Activated naive CD8-positive, alpha-beta T cell (primary cell): Measurements from ENCODE around the gene GOSR2.
"Not testable (repeated sequence)": the region's sequence is repeated elsewhere in the genome, so short reads cannot be mapped to it uniquely, and the experiment has no call there.

ENCODE experiments used
- H3K27ac Mint-ChIP-seq: one replicate; pipeline ENCODE4 v1.8.0; 2021; ENCODE audit warnings: mixed read lengths
- H3K27me3 Mint-ChIP-seq: one replicate; pipeline ENCODE4 v1.8.0; 2021; ENCODE audit warnings: mixed read lengths
- H3K36me3 Mint-ChIP-seq: one replicate; pipeline ENCODE4 v1.8.0; 2021; ENCODE audit warnings: mixed read lengths
- H3K4me1 Mint-ChIP-seq: one replicate; pipeline ENCODE4 v1.8.0; 2021; ENCODE audit warnings: low read depth, mixed read lengths
- H3K4me3 Mint-ChIP-seq: one replicate; pipeline ENCODE4 v1.8.0; 2021; ENCODE audit warnings: mild to moderate bottlenecking, mixed read lengths
- H3K9me3 Mint-ChIP-seq: one replicate; pipeline ENCODE4 v1.8.0; 2021; ENCODE audit warnings: low read depth, mixed read lengths

The GOSR2 gene

GRCh38 chr17:46908068-46908737 is 14.8 kb upstream of the GOSR2 start:
- Mint-ChIP-seq H3K27ac (no peak overlapping the region), H3K27me3 (peaks cover 7% of the 10 kb centered on the region), H3K4me1 (peaks cover 2% of the 10 kb centered on the region), H3K9me3 (no peaks in the 10 kb centered on the region), H3K4me3 (no peak overlapping the region), H3K36me3 (no peaks in the 10 kb centered on the region)

- H3K4me1 Mint-ChIP-seq = peaks cover 2% of the 10 kb centered on the region
- no peak overlapping the region for H3K4me3 Mint-ChIP-seq
- peaks cover 7% of the 10 kb centered on the region for H3K27me3 Mint-ChIP-seq
- no peaks in the 10 kb centered on the region for H3K9me3 Mint-ChIP-seq
- no peak overlapping the region for H3K27ac Mint-ChIP-seq
- no peaks in the 10 kb centered on the region for H3K36me3 Mint-ChIP-seq
Measured at GRCh38 chr17:46910179-46910927, 12.6 kb upstream of the GOSR2 start.

- no peaks in the 10 kb centered on the region for H3K9me3 Mint-ChIP-seq
- no peak overlapping the region for H3K4me3 Mint-ChIP-seq
- H3K36me3 Mint-ChIP-seq = peaks cover 2% of the 10 kb centered on the region
- peaks cover 5% of the 10 kb centered on the region for H3K27me3 Mint-ChIP-seq
- H3K4me1 Mint-ChIP-seq = no peaks in the 10 kb centered on the region
- H3K27ac Mint-ChIP-seq = no peak overlapping the region
Measured at GRCh38 chr17:46911311-46911710, 11.6 kb upstream of the GOSR2 start.

GRCh38 chr17:46915596-46915995 is 7.4 kb upstream of the GOSR2 start:
- Mint-ChIP-seq H3K27ac (no peak overlapping the region), H3K36me3 (peaks cover 10% of the 10 kb centered on the region), H3K9me3 (no peaks in the 10 kb centered on the region), H3K27me3 (no peaks in the 10 kb centered on the region), H3K4me3 (no peak overlapping the region), H3K4me1 (no peaks in the 10 kb centered on the region)

- Mint-ChIP-seq H3K36me3 (peaks cover 10% of the 10 kb centered on the region), H3K9me3 (no peaks in the 10 kb centered on the region), H3K4me3 (no peak overlapping the region), H3K27me3 (no peaks in the 10 kb centered on the region), H3K4me1 (no peaks in the 10 kb centered on the region), H3K27ac (no peak overlapping the region)
Measured at GRCh38 chr17:46916211-46916610, 6.7 kb upstream of the GOSR2 start.

GRCh38 chr17:46916623-46917022 is 6.3 kb upstream of the GOSR2 start:
- H3K4me3 Mint-ChIP-seq = no peak overlapping the region
- H3K27ac Mint-ChIP-seq = no peak overlapping the region
- H3K36me3 Mint-ChIP-seq = peaks cover 10% of the 10 kb centered on the region
- no peaks in the 10 kb centered on the region for H3K4me1 Mint-ChIP-seq
- no peaks in the 10 kb centered on the region for H3K27me3 Mint-ChIP-seq
- H3K9me3 Mint-ChIP-seq = no peaks in the 10 kb centered on the region

GRCh38 chr17:46917041-46917440 is 5.9 kb upstream of the GOSR2 start:
- H3K9me3 Mint-ChIP-seq = no peaks in the 10 kb centered on the region
- H3K36me3 Mint-ChIP-seq = peaks cover 10% of the 10 kb centered on the region
- no peaks in the 10 kb centered on the region for H3K27me3 Mint-ChIP-seq
- no peak overlapping the region for H3K27ac Mint-ChIP-seq
- H3K4me3 Mint-ChIP-seq = no peak overlapping the region
- H3K4me1 Mint-ChIP-seq = peaks cover 2% of the 10 kb centered on the region

- peaks cover 6% of the 10 kb centered on the region for H3K4me1 Mint-ChIP-seq
- no peak overlapping the region for H3K27ac Mint-ChIP-seq
- H3K9me3 Mint-ChIP-seq = no peaks in the 10 kb centered on the region
- H3K4me3 Mint-ChIP-seq = no peak overlapping the region
- H3K36me3 Mint-ChIP-seq = peaks cover 10% of the 10 kb centered on the region
- H3K27me3 Mint-ChIP-seq = no peaks in the 10 kb centered on the region
Measured at GRCh38 chr17:46917516-46917915, 5.4 kb upstream of the GOSR2 start.

- Mint-ChIP-seq H3K4me3 (peak overlapping the region; percentile 97), H3K4me1 (peaks cover 42% of the 10 kb centered on the region), H3K27ac (peak overlapping the region; percentile 64)
- H3K36me3 Mint-ChIP-seq, H3K9me3 Mint-ChIP-seq, H3K27me3 Mint-ChIP-seq: not testable (repeated sequence)
Measured at GRCh38 chr17:46921962-46922361, 998 bp upstream of the GOSR2 start.

- H3K9me3 Mint-ChIP-seq = no peaks in the 10 kb centered on the region
- peak overlapping the region; percentile 97 for H3K4me3 Mint-ChIP-seq
- H3K27ac Mint-ChIP-seq = peak overlapping the region; percentile 100
- H3K27me3 Mint-ChIP-seq = no peaks in the 10 kb centered on the region
- peaks cover 2% of the 10 kb centered on the region for H3K36me3 Mint-ChIP-seq
- H3K4me1 Mint-ChIP-seq = peaks cover 46% of the 10 kb centered on the region
Measured at GRCh38 chr17:46922487-46922803, 515 bp upstream of the GOSR2 start.

GRCh38 chr17:46925185-46925868 is 2.4 kb downstream of the GOSR2 start:
- Mint-ChIP-seq H3K4me3 (peak overlapping the region; percentile 97), H3K36me3 (no peaks in the 10 kb centered on the region), H3K4me1 (peaks cover 61% of the 10 kb centered on the region), H3K9me3 (no peaks in the 10 kb centered on the region), H3K27me3 (no peaks in the 10 kb centered on the region), H3K27ac (peak overlapping the region; percentile 77)

GRCh38 chr17:46928467-46929261 is 5.7 kb downstream of the GOSR2 start:
- H3K4me3 Mint-ChIP-seq = peak overlapping the region; percentile 3
- no peaks in the 10 kb centered on the region for H3K36me3 Mint-ChIP-seq
- no peaks in the 10 kb centered on the region for H3K27me3 Mint-ChIP-seq
- no peaks in the 10 kb centered on the region for H3K9me3 Mint-ChIP-seq
- H3K27ac Mint-ChIP-seq = no peak overlapping the region
- H3K4me1 Mint-ChIP-seq = peaks cover 51% of the 10 kb centered on the region

GRCh38 chr17:46929413-46929812 is 6.5 kb downstream of the GOSR2 start:
- H3K27me3 Mint-ChIP-seq = no peaks in the 10 kb centered on the region
- H3K36me3 Mint-ChIP-seq = no peaks in the 10 kb centered on the region
- no peaks in the 10 kb centered on the region for H3K9me3 Mint-ChIP-seq
- no peak overlapping the region for H3K4me3 Mint-ChIP-seq
- H3K27ac Mint-ChIP-seq = no peak overlapping the region
- peaks cover 45% of the 10 kb centered on the region for H3K4me1 Mint-ChIP-seq

GRCh38 chr17:46930051-46930450 is 7.1 kb downstream of the GOSR2 start:
- Mint-ChIP-seq H3K27ac (no peak overlapping the region), H3K27me3 (no peaks in the 10 kb centered on the region), H3K36me3 (no peaks in the 10 kb centered on the region), H3K9me3 (no peaks in the 10 kb centered on the region), H3K4me3 (no peak overlapping the region), H3K4me1 (peaks cover 39% of the 10 kb centered on the region)

GRCh38 chr17:46931596-46931995 is 8.6 kb downstream of the GOSR2 start:
- no peaks in the 10 kb centered on the region for H3K27me3 Mint-ChIP-seq
- no peak overlapping the region for H3K27ac Mint-ChIP-seq
- no peaks in the 10 kb centered on the region for H3K36me3 Mint-ChIP-seq
- H3K9me3 Mint-ChIP-seq = no peaks in the 10 kb centered on the region
- peaks cover 23% of the 10 kb centered on the region for H3K4me1 Mint-ChIP-seq
- no peak overlapping the region for H3K4me3 Mint-ChIP-seq
